VCaP (cell line): ENCODE data around the gene INSYN2A.

Source experiments
- H3K27ac ChIP-seq: fragments of 450-650 bp; 2 replicates; pipeline ENCODE4 v1.5.1; 2017
- TF ChIP-seq, protein P1 (sequence below): fragments of 450-650 bp; conservative IDR thresholded peaks from 2 replicates; pipeline ENCODE4 v1.5.1; 2017; ENCODE audit warnings: mild to moderate bottlenecking, moderate library complexity

The INSYN2A gene

DNA sequence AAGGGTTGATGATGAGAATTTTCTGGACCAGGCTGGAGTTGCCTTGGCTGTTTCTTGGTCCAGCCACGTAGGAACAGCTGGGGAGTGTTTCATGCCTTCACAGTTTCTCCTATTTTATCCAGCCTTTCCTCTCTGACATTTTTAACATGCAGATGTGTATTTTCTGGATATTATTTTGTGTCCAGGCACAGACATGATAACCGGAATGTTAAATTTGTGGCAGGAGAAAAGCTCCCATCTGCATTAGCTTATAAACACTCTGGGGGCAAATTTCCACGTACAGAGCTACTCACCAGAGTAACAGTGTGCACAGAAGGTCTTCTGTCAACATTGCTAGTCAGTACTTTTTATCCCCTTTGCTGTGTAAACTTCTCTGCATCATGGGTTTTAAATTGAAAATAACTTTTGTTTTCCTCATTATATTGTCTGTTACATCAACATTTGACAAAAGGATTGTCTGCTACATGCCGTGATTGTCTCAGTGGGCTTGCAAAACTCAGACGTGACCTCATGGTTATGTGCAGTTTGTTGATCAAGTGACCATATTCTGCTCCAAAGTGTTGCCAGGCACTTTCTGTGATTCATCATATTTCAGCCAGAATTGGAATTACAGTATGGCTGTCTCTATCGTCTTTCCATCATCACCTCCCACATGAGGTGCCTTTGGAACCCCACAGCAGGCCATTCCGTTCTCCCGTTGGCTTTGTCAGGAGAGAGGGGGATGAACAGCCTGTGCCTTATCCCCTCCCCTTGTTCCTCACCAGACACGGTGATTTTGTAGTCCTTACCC lies 41.4 kb downstream of the INSYN2A start:
- no peak overlapping the region for H3K27ac ChIP-seq
- TF ChIP-seq, protein P1, sequence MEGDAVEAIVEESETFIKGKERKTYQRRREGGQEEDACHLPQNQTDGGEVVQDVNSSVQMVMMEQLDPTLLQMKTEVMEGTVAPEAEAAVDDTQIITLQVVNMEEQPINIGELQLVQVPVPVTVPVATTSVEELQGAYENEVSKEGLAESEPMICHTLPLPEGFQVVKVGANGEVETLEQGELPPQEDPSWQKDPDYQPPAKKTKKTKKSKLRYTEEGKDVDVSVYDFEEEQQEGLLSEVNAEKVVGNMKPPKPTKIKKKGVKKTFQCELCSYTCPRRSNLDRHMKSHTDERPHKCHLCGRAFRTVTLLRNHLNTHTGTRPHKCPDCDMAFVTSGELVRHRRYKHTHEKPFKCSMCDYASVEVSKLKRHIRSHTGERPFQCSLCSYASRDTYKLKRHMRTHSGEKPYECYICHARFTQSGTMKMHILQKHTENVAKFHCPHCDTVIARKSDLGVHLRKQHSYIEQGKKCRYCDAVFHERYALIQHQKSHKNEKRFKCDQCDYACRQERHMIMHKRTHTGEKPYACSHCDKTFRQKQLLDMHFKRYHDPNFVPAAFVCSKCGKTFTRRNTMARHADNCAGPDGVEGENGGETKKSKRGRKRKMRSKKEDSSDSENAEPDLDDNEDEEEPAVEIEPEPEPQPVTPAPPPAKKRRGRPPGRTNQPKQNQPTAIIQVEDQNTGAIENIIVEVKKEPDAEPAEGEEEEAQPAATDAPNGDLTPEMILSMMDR: no peak

DNA sequence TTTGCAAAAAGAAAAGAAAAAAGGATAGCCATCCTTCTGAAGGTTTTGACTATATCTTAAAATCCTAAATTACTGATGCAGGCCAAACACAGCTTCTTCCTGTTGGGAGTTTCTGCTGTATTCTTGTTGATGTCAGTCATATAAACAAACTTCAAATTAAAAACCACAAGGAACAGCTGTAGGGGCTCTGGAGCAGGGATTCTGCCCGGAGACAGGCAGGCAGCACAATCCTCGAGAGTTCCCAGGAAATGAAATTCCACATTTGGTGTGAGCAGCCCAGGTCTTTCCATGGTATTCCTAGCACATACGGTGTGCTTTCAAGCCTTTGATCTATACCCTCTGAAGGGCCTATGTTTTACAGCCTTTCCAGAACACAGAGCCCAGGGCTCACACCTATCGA lies 43.2 kb downstream of the INSYN2A start:
- TF ChIP-seq, protein P1: no peak
- H3K27ac ChIP-seq: no peak overlapping the region

DNA sequence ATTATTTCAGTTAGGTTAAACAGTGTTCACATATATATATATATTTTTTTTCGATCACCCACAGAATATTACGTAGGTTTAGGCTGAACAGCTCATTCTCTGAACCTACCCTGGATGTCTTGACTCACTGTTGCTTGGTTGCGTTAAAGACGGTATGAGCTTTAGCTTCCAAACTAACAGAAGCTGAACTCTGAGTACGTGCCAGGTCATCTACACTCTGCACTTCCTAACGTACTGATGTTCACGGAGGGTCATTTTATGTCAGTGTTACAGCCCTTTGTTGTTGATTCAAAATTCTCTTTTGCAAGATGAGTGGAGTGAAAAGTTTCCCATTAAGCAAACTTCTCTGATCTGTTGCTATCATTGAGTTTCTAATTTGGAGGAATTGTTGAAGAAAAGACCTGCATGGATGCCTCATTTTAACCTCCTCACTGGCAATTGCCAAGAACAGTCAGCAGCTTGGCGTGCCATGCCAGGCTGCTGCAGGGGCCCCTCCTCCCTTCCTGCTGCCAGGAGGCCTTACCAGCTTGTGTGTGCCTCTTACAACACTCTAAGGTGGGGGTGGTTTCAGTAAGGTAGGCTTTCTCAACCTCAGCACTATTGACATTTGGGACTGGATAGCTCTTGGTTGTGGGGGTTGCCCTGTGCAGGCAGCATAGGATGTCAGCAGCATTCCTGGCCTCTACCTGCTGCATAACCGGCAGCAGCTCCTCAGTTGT lies 44.3 kb downstream of the INSYN2A start:
- H3K27ac ChIP-seq: no peak overlapping the region
- TF ChIP-seq, protein P1: no peak

DNA sequence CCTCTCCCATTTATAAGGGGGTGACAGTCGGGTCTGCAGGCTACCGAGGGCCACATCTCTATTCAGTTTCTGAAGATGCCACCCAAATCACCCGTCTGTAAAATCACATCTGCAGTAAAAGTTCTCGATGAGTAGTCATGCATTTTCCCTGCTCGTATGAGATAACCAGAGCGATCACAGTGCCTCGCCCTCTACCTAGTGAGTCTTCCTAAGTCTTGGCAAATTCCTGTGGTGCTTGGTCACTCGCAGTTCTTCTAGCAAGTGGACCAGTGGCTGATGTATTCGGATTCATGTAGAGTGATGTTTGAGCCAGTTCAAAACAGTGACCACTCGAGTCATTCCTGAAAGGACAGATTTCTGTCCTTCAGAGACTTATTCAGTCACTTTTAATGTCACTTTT lies 44.9 kb downstream of the INSYN2A start:
- no peak overlapping the region for H3K27ac ChIP-seq
- TF ChIP-seq, protein P1: no peak

DNA sequence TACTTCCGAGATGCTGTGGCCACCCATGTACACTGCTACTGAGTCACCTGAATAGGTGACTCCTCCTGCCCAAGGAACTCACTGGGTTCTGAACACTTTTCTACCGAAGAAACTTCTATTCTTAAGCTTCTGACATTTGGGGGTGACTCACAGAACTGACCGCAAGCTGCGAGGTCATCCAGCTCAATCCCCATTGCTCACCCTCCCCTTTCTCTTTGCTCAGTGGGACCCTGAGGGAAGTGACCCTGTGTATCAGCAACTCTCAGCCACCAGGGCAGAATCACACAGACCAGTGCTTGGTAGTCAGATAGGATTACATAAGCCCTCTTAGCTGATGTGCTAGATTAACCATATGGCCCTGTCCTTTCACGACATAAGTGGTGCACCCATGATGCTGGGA lies 46.3 kb downstream of the INSYN2A start:
- TF ChIP-seq, protein P1: no peak
- no peak overlapping the region for H3K27ac ChIP-seq

DNA sequence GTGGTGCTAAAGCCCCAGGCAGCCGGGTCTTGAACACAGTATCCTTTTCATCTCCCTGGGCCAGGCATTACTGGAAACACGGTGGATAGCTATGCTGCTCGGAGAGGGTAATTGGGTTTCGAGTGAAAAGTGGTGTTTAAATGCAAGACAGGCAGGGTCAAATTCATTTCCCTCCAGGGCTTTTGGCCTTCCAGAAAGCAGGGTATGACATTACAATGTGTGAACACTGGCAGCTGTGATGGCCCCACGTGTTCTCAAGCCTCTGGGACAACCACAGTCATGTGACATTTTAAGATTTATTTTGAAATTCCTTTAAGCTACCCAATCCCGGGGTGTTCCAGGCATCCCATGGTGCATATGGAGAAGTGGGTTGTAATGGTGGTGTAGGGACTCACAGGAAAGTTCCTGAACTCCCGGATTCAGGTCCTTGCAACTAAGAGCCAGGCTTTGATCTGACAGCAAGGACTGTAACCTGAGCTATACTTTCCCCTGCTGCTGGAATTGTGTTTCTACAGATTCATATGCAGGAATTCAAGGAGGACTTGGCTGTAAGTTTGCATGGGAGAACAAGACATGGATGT lies 46.8 kb downstream of the INSYN2A start:
- H3K27ac ChIP-seq: no peak overlapping the region

DNA sequence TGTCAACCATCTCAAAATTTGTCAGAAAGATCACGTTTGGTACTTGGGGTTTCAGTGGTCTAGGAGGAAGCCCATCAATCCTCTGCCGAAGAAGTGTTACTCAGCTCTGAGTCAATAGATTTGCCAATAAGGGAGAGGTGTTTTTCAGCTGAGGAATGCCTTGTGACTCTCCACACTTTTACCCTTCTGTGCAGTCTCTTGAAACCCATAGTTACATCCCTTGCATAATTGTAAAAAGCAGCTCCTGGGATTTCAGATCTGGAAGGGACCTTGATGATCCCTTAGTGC lies 47.5 kb downstream of the INSYN2A start:
- no peak overlapping the region for H3K27ac ChIP-seq
- TF ChIP-seq, protein P1: no peak

More for the DNA sequence above, 46.8 kb downstream of the INSYN2A start:
- TF ChIP-seq, protein P1: no peak
